D721Med (cell line): ENCODE data around the gene PRKG1.

Experiments
- DNase-seq: peaks from one replicate; pipeline ENCODE4 v3.0.0; 2011; ENCODE audit warnings: low spot score; ENCODE audit not compliant: insufficient read length
- FAIRE-seq: peaks from 2 replicates; lab custom pipeline; 2011; peaks lifted over from hg19 to GRCh38; lab: Jason Lieb, UNC
- CTCF ChIP-seq: IDR thresholded peaks from 2 replicates; pipeline ENCODE4 v1.5.1; 2012; ENCODE audit warnings: mild to moderate bottlenecking, control low read depth; ENCODE audit not compliant: insufficient read depth; ENCODE audit errors: missing control alignments

Gene PRKG1

DNA sequence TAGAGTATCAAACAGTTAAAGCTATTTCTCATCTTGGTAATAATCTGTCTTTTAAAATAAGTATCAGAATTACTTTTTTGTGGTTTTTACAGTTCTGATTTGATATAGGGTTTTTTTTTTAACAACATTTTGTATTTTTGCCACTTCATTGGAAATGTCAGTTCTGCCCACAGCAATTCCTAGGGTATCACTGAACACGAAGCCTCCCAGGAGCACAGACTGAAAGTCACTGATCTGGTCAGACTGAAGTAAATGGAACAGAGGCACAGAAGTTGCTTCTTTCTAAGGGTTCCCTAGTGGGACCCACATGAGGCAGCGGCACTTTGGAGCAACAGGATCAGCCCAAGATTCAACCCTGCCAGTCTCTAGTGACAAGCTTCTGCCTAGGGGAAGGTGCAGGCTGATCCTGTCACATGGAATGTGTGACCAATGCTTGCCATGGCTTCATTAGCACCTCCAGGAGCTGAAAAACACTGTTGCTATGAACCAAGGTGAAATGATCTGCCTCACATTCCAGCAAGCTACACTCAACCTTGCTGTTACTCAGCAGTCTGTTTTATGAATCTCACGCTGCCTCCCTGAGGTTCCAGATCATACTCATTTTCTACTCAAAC is 898.6 kb downstream of the PRKG1 start:
- TF ChIP-seq CTCF = no peak
- FAIRE-seq = no peak
- DNase-seq = no peak

- TF ChIP-seq CTCF = no peak
- DNase-seq (no peak), FAIRE-seq (no peak)
These were observed 906.5 kb downstream of the PRKG1 start for GRCh38 chr10:51980752-51981151.

- DNase-seq (no peak), FAIRE-seq (no peak)
- TF ChIP-seq CTCF = no peak
These were observed 907.4 kb downstream of the PRKG1 start for GRCh38 chr10:51981731-51982130.

DNA sequence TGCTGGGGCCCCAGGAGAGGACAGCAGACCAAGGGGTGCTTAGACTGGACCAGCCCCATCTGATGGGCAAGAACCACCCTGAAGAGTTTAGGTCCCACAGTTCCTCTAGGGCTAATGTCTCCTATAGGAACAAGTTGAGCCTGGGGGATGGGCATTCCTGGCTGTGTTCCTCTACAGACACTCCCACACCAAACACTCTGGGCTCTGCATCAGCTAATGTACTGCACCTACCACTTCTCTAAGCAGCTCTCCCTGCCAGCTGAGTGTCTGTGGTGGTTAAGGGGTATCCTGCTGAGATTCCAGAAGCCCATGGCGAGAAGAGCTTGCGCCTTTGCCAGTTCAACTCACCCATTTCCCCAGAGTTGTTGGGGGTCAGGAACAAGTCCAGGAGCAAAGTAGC is 909.2 kb downstream of the PRKG1 start:
- no peak for TF ChIP-seq CTCF
- FAIRE-seq = no peak
- no peak for DNase-seq

GRCh38 chr10:51985336-51985735 is 911.0 kb downstream of the PRKG1 start:
- FAIRE-seq (no peak), DNase-seq (no peak)
- TF ChIP-seq CTCF = no peak

DNA sequence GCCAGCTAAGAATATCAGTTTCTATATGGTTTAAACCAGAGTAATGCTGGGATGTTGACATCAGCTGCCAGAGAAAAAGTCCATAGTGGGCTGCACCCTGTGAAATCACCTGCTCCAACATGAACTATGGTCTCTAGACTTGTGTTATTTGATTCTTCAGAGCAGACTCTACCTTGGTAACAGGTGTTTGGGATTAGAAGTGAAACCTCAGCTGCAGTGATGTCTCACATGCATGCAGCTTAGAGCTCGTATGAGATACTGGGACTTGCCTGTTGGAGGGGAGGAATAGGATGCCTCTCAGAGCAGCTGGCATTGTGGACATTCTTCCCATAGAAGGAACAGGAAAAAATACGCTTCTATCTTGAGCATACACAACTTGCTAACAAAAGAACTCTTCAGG is 912.2 kb downstream of the PRKG1 start:
- no peak for DNase-seq
- no peak for TF ChIP-seq CTCF
- FAIRE-seq = no peak

GRCh38 chr10:51993475-51993874 is 919.2 kb downstream of the PRKG1 start:
- no peak for TF ChIP-seq CTCF
- no peak for FAIRE-seq

More at GRCh38 chr10:51993475-51993874, 919.2 kb downstream of the PRKG1 start:
- DNase-seq = no peak
